A172 (cell line): ENCODE results near the gene RAB24. TPM values are rescaled to one million over a fixed set of nuclear protein-coding genes. Genes with fewer than 3 reads are reported as not detected.
"Not testable (repeated sequence)": the region's sequence is repeated elsewhere in the genome, so short reads cannot be mapped to it uniquely, and the experiment has no call there.

Experiments used
- DNase-seq: peaks from one replicate; pipeline ENCODE4 v3.0.0-alpha.2; 2015; ENCODE audit warnings: low spot score
- total RNA-seq: library from RNA; depleted of rRNA; stranded (reverse); fragments of >200 nt; shearing (Covaris generic); gene quantifications from 2 replicates; pipeline ENCODE4 v1.2.3, GENCODE V29; 2014; rRNA removed

RAB24 gene
- 15.3 and 23.1 TPM in 2 replicates for total RNA-seq

DNA sequence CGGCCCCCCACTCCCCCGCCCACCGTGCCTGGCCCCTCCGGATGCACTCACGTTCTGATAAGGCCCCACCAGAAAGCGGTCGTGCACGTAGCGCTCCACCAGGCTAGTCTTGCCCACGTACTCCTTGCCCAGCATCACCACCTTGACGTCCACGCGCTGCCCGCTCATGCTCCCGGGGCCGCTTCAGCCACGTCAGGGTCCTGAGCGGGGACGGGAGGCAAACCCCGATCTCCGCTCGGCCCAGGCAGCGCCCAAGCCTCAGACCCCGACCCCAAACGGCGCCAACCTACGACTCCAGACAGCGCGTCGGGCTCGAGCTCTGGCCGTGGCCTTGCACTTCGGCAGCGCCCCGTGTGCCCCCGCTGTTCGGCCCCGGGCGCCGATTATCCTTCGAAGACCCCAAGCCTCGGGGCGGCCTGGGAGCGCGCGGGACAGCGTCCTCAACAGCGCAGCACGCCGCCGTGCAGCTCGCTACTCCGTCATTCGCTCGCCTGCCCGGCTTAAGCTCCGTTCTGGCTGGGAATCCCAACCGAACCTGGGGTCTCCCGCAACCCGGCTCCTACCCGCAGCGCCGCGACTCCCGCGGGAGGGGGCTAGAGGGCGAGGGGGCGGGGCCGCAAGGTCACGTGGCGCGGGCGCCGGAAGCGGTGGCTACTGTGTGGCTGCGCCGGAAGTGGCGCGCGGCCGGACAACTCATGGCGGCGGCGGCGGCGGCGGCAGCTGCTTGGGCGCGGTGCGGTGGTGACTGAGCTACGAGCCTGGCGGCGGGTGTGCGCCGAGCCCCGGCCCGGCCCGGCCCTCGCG lies at the start of gene RAB24, which contains the start of gene PRELID1:
RAB24 (minus strand) TSS at position 599 of the 804 bp plus-strand sequence; CDS start at position 168, 431 bp downstream.
PRELID1 (plus strand) TSS at position 679 of the 804 bp plus-strand sequence. CDS start 187 bp downstream, outside the sequence.
- DNase-seq, result peak; percentile 75

DNA sequence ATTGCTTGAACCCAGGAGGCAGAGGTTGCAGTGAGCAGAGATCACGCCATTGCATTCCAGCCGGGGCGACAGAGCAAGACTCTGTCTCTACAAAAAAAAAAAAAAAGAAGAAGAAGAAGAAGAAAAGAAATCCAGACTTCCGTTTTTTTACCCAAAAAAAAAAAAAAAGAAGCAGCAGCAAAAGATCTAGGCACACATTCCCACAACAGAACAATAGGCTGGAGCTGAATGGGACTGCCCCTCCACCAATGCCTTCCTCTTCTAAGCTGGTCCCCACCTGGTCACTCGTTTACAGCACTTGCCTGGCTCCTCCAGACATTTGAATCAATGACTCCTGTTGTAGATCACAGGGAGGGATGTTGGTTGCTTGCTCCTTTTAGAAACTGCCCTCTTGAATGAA lies 49.6 kb upstream of the RAB24 start:
- no peak for DNase-seq

DNA sequence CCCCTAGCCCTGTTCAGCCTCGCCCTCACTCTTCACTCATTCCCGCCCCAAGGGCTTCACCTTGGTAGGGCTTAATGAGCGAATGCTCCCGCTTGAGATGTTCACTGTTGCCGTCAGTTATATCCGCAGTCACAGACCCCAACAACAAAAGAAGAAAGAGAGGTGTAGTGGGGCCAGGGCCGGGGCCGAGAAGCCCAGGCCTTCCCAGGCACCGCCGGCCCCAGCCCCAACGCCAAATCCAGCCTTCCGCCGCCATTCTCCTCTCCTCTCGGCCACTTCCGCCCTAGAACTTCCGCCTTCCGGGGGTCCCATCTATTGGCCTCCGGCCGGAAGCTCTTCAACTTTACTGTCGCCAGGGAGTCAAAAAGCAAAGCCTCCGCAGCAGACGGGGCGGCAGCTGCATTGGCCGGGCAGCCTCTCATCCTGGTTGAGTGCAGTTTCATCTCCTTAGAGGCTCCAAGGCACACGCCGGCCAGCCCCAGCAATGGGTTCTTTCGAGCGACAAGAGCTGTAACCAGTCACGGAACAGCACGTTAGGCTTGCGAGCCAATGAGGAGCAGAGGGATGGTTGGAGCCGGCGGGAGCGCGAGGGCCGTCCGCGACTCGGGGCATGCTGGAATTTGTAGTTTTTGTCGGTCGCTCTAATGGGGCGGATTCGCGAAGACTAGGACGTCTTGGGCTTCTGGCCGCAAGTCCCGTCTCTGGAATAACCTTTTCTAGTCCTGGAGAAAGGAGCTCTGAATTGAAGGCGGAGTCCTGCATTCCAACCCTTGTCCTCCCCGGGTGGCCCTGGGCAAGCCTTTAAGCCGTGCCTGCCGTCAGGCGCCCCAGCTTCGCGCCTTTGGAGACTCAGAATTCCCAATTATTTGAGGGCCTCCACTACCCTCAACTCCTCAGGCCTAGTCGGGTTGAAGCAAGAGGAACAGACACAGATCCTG lies 48.1 kb upstream of the RAB24 start, which contains the start of gene LMAN2:
LMAN2 (minus strand) TSS at position 277 of the 938 bp plus-strand sequence; CDS start at position 256, 21 bp downstream.
- DNase-seq, result peak; percentile 94

DNA sequence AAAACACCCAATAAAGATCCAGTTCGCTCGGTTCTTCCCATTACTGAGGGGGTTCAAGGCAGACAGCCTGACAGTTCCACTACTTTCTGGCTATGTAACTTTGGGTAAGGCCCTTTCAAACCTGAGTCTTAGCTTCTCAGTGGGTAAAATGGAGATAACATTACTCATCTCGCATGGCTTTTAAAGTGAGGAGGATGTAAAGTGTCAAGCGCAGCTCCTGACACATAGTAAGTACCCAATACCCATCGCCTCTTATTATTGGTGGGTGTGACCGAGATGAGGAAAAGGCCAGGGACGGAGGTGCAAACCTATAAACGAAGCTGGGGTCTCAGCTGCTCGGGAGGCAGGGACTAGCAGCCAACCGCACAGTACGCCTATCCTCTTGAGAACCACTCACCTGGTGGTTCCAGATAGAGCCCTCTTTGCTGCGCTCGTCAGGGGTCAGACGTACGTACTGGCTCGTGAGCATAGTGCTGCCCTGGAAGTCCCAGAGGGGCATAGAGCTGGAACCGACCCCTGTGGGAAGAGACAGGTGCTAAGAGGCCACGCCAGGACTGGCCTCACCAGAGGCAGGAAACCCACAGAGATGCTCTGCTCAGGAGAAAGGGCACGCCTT lies 47.4 kb upstream of the RAB24 start:
- DNase-seq, result no peak

- DNase-seq, result no peak
Observed at GRCh38 chr5:177349762-177350161, 46.2 kb upstream of the RAB24 start.

- no peak for DNase-seq
Observed at GRCh38 chr5:177349362-177349647, 45.8 kb upstream of the RAB24 start.

DNA sequence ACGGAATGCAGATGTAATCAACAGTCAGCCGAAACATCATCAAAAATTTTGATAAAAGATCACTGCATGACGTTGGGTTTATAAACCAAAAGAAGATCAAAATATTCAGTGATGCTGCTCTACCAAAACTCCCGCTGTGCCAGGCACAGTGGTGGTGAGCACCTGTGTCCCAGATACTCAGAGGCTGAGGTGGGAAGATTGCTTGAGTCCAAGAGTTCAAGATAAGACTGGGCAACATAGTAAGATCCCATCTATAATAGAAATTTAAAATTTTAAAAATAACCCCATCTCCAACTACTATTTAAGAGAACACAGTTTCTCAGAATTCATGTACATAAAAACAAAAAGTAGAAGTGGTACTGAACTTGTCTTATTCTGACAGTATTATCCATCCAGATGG lies 44.2 kb upstream of the RAB24 start:
- no peak for DNase-seq

DNA sequence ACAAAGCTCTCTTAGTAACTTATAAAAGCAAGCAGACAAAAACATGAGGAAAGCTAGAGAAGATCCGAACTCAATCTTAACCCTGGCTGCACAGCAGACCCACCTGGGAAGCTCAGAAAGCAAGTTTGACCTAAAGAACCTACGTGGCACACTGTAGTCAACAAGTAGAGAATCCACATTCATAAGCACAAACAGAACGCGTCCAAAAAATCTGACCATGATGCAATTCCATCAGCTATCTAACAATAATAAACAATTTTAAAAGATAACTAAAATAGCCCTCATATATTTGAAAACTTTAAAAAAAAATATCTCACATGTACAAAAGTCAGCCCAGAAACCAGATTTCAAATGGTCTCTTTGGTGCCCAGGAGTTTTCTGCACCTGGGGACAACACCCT lies 43.3 kb upstream of the RAB24 start:
- no peak for DNase-seq

DNA sequence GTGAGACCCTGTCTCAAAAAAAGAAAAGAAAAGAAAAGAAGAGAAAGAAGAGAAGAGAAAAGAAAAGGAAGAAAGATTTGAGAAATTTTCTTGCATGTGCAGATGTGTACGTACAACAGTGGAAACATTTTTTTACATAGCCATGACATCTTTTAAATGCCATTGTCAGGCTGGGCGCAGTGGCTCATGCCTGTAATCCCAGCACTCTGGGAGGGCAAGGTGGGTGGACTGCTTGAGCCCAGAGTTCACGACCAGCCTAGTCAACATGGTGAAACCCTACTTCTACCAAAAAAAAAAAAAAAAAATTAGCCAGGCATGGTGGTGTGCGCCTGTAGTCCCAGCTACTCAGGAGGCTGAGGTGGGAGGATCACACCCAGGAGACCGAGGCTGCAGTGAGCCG lies 41.4 kb upstream of the RAB24 start:
- no peak for DNase-seq

DNA sequence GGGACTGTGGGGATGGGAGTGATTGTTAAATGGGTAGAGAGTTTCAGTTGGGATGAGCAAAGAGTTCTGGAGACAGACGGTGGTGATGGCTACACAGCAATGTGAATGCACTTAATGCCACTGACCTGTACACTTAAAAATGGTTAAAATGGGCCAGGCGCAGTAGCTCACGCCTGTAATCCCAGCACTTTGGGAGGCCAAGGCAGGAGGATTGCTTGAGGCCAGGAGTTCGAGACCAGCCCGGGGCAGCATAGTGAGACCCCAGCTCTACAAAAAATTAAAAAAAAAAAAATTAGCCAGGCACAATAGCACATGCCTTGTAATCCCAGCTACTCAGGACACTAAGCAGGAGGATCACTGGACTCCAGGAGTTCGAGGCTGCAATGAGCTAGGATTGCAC lies 40.3 kb upstream of the RAB24 start:
- no peak for DNase-seq

GRCh38 chr5:177343000-177343399 lies 39.5 kb upstream of the RAB24 start:
- not testable (repeated sequence) for DNase-seq

DNA sequence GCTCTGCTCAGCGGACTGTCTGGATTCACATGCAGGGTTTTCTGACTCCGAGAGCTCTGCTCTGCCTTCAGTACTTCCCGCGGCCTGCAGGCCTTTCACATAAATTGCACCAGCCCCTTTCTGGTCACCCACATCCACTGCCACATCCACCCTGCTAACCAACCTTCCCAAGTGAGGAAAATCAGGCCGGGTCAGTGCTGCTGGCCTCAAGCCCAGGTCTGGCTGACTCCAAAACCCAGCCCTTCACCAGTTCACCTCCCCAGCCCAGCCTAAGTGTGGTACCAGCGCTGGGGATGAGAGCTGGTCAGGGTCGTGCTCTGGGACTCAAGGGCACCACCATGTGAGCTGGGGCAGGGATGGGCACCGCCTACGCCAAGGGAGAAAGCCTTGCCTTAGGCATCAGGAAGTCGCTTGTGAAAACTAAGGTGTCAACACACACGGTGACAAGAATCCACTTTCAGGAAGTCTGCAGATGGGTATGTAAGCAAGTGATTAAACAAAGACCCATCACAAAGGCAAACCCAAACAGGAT lies 35.7 kb upstream of the RAB24 start:
- no peak for DNase-seq

- DNase-seq, result no peak
Observed at GRCh38 chr5:177338251-177339106, 35.0 kb upstream of the RAB24 start.

DNA sequence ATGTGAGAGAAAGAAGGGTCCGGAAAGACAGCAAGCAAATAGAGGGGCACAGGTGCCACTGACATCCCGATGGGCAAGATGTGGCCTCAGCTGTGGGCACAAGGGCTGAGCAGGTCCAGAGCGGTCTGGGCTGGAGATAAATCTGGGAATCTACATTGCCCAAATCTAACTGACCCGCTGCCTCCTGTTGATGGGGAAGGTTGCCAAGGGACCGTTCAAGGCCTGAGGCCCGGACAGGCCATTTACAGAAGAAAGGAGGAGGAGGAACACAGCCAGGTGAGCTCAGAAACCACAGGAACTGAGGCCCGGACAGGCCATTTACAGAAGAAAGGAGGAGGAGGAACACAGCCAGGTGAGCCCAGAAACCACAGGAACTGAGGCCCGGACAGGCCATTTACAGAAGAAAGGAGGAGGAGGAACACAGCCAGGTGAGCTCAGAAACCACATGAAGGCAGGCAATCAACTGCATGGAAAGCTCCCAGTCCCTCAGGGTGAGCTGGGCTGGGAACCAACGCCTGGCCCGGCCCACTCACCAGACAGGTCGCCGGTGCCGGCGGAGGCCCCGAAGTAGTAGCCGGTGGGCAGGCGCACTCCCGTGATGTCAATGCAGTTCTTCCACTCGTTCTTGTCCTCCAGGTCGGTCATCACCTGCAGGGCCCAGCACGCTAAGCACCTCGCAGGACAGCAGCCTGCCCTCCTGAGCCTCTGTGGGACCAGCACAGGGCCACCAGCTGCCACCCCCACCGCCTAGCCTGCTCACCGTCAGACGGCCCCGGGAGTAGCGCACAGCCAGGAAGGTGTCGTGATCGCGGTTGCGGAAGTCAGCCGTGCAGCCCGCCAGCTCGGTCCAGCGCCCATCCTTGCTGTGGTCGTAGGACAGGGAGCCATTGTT lies 33.3 kb upstream of the RAB24 start:
- DNase-seq, result no peak

- peak; percentile 35 for DNase-seq
Observed at GRCh38 chr5:177336112-177336511, 32.6 kb upstream of the RAB24 start.

GRCh38 chr5:177335701-177336065 lies 32.2 kb upstream of the RAB24 start:
- no peak for DNase-seq

- DNase-seq, result no peak
Observed at GRCh38 chr5:177334781-177335700, 31.5 kb upstream of the RAB24 start.

DNA sequence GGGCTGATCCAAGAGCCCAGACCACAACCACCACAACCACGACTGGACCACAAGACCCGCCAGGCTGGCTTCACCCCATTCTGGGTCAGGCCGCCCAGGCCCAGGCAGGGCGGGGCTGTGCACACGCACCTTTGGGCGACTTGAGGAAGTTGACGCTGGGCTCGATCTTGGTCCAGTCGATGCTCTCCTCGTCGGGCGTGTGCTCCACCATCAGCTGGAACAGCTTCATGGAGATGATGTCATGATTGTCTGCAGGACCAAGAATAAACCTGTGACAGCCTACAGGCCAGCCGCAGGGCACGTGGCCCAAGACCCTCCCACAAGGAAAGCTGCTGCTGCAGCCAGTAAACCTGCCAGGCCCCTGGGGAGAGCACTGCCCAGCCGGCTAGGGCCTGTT lies 30.6 kb upstream of the RAB24 start:
- DNase-seq, result no peak
